OCI-LY3 (cell line): ENCODE results near the gene NT5C2.

ENCODE experiments used
- H2AFZ ChIP-seq: fragments of 200-600, 300-600 bp; shearing (Covaris generic); 2 replicates; pipeline ENCODE4 v1.6.0; 2014; ENCODE audit warnings: antibody characterized with exemption, low read depth, low read length
- H3K27ac ChIP-seq: fragments of 200-600, 300-600 bp; sonication (generic); 2 replicates; pipeline ENCODE4 v1.5.1; 2014; ENCODE audit warnings: mild to moderate bottlenecking, low read length, moderate library complexity, mixed read lengths
- H3K27me3 ChIP-seq: fragments of 200-600, 300-600 bp; sonication (generic); 2 replicates; pipeline ENCODE4 v1.6.1; 2014; ENCODE audit warnings: low read depth, low read length, mixed read lengths
- H3K36me3 ChIP-seq: fragments of 200-600, 300-600 bp; sonication (generic); replicated peaks from 2 replicates; pipeline ENCODE3; 2014; ENCODE audit warnings: low read depth, low read length, mixed read lengths
- H3K4me1 ChIP-seq: fragments of 300-600, 200-600 bp; sonication (generic); 2 replicates; pipeline ENCODE4 v1.6.1; 2014; ENCODE audit warnings: low read length, mixed read lengths
- H3K4me2 ChIP-seq: fragments of 200-600, 300-600 bp; sonication (generic); 2 replicates; pipeline ENCODE4 v1.6.1; 2014; ENCODE audit warnings: low read length, mixed read lengths
- H3K4me3 ChIP-seq: fragments of 300-600, 200-600 bp; sonication (generic); 2 replicates; pipeline ENCODE4 v1.5.1; 2014; ENCODE audit warnings: antibody characterized with exemption, mild to moderate bottlenecking, low read length, moderate library complexity
- H3K79me2 ChIP-seq: fragments of 300-600, 200-600 bp; shearing (Covaris generic); 2 replicates; pipeline ENCODE4 v1.6.1; 2014; ENCODE audit warnings: mild to moderate bottlenecking, low read length, mixed read lengths
- H3K9ac ChIP-seq: fragments of 300-600, 200-600 bp; shearing (Covaris generic); 2 replicates; pipeline ENCODE4 v1.6.0; 2014; ENCODE audit warnings: mild to moderate bottlenecking, low read length, moderate library complexity
- H3K9me3 ChIP-seq: fragments of 200-600, 300-600 bp; shearing (Covaris generic); 2 replicates; pipeline ENCODE4 v1.6.1; 2014; ENCODE audit warnings: low read length, mixed read lengths; ENCODE audit not compliant: insufficient read depth
- H4K20me1 ChIP-seq: fragments of 200-600, 300-600 bp; sonication (generic); 2 replicates; pipeline ENCODE4 v1.6.1; 2016; ENCODE audit warnings: low read length, mixed read lengths; ENCODE audit not compliant: insufficient read depth
- CTCF ChIP-seq: fragments of 200-600, 300-600 bp; sonication (generic); IDR thresholded peaks from 2 replicates; pipeline ENCODE4 v1.5.1; 2014; ENCODE audit warnings: antibody characterized with exemption, low read length, low read depth
- EZH2phosphoT487 ChIP-seq: fragments of 200-600 bp; shearing (Covaris generic); IDR thresholded peaks from 2 replicates; pipeline ENCODE4 v1.6.1; 2018; ENCODE audit warnings: antibody characterized with exemption, mixed run types, low read depth

The NT5C2 gene

DNA sequence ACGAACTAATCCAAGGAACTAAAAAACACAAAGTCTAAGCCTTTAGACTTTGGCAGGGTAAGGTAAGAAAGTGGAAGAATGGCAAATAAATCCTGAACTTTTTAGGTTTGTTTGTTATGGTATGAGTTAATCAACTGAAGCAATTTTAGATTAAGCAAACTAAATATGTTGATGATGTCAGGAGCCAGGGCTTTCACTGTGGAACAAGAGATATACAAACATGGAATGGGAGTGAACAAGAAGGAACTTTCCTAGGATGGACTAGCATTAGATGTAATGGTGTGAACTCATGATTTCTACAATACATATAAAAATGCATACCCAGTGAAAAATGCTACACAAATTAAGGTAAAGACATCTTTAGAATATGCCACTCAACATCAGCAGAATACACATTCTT, 35.8 kb downstream of the NT5C2 start:
- Histone ChIP-seq H3K4me1 (no peaks in the 10 kb centered on the region), H4K20me1 (no peaks in the 10 kb centered on the region), H3K27ac (no peak overlapping the region), H3K4me3 (no peak overlapping the region), H3K36me3 (no peaks in the 10 kb centered on the region), H3K27me3 (no peaks in the 10 kb centered on the region), H3K79me2 (no peaks in the 10 kb centered on the region), H2AFZ (no peak overlapping the region), H3K9me3 (no peaks in the 10 kb centered on the region), H3K9ac (no peak overlapping the region), H3K4me2 (no peak overlapping the region)
- TF ChIP-seq EZH2phosphoT487 (no peak), CTCF (no peak)

DNA sequence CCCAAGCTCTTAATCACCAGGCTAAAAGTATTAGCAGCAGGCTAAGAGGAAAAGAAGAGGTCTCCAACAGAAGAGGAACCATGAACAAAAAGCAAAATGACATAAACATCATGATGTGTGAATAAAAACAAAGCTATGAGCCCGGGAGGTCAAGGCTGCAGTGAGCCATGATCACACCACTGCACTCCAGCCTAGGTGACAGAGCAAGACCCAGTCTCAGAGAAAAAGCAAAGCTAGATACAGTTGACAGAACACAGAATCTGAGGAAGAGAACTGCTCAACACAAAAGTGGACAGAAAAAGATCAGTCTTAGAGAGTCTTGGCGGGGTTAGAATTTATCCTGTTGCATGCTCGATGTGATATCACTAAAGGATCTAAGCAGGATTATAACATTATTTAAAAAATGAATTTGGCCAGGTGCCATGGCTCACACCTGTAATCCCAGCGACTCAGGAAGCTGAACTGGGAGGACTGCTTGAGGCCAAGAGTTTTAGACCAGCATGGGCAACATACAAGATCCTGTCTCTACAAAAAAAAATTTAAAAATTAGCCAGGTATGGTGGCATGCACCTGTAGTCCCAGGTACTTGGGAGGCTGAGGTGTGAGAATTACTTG, 37.5 kb downstream of the NT5C2 start:
- Histone ChIP-seq H3K27me3 (no peaks in the 10 kb centered on the region), H3K27ac (no peak overlapping the region), H3K36me3 (no peaks in the 10 kb centered on the region), H3K9ac (no peak overlapping the region), H3K79me2 (no peaks in the 10 kb centered on the region), H3K4me2 (no peak overlapping the region), H3K9me3 (no peaks in the 10 kb centered on the region), H3K4me1 (no peaks in the 10 kb centered on the region), H3K4me3 (no peak overlapping the region), H4K20me1 (no peaks in the 10 kb centered on the region), H2AFZ (no peak overlapping the region)
- no peak for TF ChIP-seq CTCF
- TF ChIP-seq EZH2phosphoT487 = no peak

GRCh38 chr10:103154521-103155299, 38.4 kb downstream of the NT5C2 start:
- Histone ChIP-seq H3K4me1 (no peaks in the 10 kb centered on the region), H3K4me3 (no peak overlapping the region), H4K20me1 (no peaks in the 10 kb centered on the region), H3K79me2 (no peaks in the 10 kb centered on the region), H3K9me3 (no peaks in the 10 kb centered on the region), H3K27me3 (no peaks in the 10 kb centered on the region), H3K36me3 (no peaks in the 10 kb centered on the region), H3K27ac (no peak overlapping the region), H2AFZ (no peak overlapping the region), H3K9ac (no peak overlapping the region), H3K4me2 (no peak overlapping the region)
- TF ChIP-seq EZH2phosphoT487 (no peak), CTCF (no peak)

DNA sequence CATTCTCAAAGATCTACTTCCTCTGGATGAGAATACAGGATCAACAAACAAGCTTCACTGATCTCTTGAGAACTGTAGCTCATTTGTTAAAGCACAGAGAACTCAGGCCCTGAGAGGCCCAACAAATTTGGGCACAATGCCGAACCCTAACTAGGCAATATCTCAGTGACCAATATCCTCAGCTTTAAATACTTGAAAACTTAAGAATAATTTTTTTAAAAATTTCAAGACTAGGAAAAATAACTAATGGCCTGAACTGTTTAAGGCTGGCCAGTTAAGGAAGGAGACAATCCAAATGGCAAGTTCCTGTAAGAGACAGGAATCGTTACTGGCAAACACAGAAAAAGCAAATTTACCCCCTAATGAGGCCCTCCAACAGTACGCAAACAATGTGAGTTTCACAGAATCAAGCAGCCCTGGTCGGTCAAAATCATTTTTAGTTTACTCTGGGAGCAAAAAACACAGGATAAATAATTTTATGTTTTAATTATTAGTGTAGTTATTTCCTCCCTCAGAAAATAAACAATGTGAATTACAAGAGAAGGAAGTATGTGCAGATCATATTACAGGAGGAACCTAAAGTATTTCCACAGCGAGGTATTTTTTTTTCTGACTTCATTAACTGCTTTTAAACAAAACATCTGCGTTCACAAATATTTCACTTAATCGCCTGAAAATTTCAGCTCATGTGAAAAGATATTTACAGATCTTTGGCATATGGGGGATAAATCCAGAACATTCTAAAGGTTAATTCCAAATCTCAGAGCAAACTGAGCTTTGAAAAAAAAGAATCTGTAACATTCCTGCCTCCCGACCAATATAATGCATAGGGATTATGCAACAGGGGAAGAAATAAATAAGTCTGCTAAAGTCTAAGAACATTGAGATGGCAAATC, 39.5 kb downstream of the NT5C2 start:
- no peaks in the 10 kb centered on the region for H4K20me1 ChIP-seq
- no peaks in the 10 kb centered on the region for H3K36me3 ChIP-seq
- no peaks in the 10 kb centered on the region for H3K4me1 ChIP-seq
- H3K4me2 ChIP-seq = no peak overlapping the region
- no peak overlapping the region for H2AFZ ChIP-seq
- no peak overlapping the region for H3K27ac ChIP-seq
- no peak overlapping the region for H3K9ac ChIP-seq
- H3K4me3 ChIP-seq = no peak overlapping the region
- no peaks in the 10 kb centered on the region for H3K79me2 ChIP-seq
- no peaks in the 10 kb centered on the region for H3K27me3 ChIP-seq
- no peak for TF ChIP-seq CTCF
- no peak for TF ChIP-seq EZH2phosphoT487
- no peaks in the 10 kb centered on the region for H3K9me3 ChIP-seq
